ENCODE data around the gene TSPEAR. TPM values are rescaled to one million over a fixed set of nuclear protein-coding genes. Genes with fewer than 3 reads are reported as not detected.

TSPEAR gene
- total RNA-seq = not detected in 2 replicates

DNA sequence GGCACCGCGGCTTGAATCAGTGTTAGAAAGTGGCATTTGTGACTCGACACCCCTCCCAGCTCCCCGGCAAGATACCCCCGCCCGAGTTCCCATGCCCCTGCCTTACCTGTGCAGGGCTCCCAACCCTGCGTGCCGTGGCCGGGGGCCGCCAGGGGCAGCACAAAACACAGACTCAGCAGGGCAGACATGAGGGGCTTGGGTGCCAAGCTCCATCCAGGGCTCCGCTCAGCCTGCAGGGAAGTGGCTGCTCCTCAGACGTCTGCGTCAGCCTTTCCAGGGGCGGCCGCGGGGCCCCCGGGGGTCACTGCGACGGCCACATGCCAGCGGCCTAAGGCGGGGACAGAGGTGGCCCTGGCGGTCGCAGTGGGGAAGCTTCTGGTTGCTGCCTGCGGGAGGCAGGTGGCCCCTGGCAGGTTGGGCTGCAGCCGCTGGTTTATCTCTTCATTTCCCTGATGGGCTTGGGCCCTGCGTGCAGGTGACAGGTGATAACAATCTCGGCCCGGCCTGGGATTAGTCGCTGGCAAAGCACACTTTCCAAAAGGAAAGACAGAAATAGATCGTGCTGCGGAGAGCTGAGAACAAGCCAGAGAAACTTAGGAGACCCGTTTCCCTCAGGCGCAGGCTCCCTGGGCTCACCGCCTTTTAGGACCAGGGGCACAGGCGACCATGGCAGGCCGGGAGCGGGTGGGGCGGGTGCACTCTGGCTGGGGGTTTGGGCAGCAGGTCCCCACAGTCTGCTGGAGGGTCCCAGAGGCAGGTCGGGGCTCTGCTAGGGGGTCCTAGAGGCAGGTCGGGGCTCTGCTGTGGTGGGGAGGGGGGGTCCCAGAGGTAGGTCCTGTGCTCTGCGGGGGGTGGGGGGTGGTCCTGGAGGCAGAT lies at the start of gene TSPEAR:
TSPEAR (minus strand) TSS at position 246 of the 876 bp plus-strand sequence; CDS start at position 188, 58 bp downstream.

DNA sequence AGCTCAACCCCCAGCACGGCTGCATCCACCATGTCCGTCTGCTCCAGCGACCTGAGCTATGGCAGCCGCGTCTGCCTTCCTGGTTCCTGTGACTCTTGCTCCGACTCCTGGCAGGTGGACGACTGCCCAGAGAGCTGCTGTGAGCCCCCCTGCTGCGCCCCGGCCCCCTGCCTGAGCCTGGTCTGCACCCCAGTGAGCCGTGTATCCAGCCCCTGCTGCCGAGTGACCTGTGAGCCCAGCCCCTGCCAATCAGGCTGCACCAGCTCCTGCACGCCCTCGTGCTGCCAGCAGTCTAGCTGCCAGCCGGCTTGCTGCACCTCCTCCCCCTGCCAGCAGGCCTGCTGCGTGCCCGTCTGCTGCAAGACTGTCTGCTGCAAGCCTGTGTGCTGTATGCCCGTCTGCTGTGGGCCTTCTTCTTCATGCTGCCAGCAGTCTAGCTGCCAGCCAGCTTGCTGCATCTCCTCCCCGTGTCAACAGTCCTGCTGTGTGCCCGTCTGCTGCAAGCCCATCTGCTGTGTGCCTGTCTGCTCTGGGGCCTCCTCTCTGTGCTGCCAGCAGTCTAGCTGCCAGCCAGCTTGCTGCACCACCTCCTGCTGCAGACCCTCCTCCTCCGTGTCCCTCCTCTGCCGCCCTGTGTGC lies 14.1 kb downstream of the TSPEAR start, which contains the start of gene KRTAP10-12:
KRTAP10-12 (plus strand) TSS at position 1 of the 639 bp plus-strand sequence; CDS start at position 31, 30 bp downstream.

DNA sequence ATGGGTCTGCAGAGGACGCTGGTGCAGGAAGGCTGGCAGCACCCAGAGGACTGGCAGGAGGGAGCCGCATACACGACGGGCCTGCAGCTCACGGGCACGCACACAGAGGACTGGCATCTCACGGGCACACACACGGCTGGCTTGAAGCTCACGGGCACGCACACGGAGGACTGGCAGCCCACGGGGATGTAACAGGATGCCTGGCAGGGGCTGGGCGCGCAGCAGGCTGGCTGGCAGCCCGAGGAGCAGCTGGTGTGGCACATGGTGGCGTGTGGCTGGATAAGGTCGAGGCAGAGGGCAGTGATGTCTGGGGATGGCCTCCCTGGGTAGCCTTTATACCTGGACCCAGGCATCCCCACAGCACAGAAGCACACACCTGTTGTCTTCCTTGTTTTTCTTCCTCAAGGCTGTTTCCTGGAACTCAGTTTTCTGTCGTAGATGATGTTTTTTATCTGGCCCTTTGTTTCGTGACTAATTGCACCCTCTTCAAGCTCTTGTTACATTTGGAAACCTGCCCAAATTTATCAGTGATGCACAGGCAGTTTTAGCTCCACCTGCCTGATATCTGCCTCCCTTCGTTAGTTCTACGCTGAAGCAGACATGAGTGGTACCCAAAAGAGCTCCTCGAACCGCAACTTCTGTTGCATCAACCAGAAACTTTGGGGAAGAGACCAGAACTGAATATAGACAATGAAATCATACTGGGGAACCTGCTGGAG lies 29.4 kb downstream of the TSPEAR start, which contains the start of gene KRTAP12-1:
KRTAP12-1 (minus strand) TSS at position 303 of the 719 bp plus-strand sequence; CDS start at position 263, 40 bp downstream.

DNA sequence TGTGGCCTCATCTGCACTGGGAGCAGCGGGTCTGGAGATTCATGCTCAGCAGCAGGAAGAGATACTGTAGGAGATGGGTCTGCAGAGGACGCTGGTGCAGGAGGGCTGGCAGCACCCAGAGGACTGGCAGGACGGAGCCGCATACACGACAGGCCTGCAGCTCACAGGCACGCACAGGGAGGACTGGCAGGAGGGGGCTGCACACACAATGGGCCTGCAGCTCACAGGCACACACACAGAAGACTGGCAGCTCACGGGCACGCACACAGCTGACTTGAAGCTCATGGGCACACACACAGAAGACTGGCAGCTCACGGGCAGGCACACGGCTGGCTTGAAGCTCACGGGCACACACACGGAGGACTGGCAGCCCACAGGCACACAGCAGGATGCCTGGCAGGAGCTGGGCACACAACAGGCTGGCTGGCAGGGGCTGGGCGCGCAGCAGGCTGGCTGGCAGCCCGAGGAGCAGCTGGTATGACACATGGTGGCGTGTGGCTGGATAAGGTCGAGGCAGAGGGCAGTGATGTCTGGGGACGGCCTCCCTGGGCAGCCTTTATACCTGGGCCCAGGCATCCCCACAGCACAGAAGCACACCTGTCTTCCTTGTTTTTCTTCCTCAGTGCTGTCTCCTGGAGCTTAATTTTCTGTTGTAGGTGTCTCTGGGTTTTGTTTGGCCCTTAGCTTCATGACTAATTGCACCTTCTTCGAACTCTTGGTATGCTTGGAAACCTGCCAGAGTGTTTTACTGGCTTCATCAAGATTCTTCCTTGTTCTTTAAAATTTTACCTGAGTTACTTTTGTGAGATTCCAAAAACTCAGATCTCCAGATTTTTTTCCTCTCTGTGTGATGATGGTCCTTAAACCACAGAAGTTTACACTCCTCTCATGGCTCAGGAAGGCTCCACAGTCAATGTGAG lies 44.7 kb downstream of the TSPEAR start, which contains the start of gene KRTAP12-2:
KRTAP12-2 (minus strand) TSS at position 527 of the 920 bp plus-strand sequence; CDS start at position 486, 41 bp downstream.

DNA sequence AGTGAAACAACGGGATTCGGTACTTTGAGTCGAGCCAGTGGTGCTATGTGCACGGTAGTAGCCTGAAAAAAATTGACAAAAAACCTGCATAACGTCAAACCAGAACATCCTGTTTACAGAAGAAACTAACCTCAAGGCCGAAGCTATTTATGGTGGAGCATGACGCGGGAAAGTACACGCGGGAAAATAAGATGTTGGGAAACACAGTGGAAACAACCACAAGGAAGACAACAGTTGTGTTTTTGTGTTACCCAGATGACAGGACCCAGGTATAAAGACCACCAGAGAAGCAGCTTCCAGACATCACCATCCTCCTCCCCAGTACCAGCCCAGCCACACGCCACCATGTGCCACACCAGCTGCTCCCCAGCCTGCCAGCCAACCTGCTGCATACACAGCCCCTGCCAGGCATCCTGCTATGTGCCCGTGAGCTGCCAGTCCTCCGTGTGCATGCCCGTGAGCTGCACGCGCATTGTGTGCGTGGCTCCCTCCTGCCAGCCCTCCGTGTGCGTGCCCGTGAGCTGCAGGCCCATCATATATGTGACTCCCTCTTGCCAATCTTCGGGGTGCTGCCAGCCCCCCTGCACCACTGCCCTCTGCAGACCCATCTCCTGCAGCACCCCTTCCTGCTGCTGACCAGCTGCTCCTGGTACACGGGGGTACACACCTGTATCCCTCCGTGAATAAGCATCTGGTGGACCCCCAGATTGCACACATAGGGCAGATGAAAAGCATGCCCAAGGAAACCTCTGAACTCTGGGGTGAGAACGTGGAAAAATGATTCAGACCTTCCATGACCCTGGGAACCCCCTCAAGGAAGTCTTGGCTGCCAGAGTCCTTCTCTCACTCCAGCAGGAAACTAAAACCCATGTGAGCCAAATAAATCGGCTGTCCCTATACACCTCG lies 53.5 kb downstream of the TSPEAR start, which contains the start of gene KRTAP12-3:
KRTAP12-3 (plus strand) TSS at position 298 of the 906 bp plus-strand sequence; CDS start at position 346, 48 bp downstream.

DNA sequence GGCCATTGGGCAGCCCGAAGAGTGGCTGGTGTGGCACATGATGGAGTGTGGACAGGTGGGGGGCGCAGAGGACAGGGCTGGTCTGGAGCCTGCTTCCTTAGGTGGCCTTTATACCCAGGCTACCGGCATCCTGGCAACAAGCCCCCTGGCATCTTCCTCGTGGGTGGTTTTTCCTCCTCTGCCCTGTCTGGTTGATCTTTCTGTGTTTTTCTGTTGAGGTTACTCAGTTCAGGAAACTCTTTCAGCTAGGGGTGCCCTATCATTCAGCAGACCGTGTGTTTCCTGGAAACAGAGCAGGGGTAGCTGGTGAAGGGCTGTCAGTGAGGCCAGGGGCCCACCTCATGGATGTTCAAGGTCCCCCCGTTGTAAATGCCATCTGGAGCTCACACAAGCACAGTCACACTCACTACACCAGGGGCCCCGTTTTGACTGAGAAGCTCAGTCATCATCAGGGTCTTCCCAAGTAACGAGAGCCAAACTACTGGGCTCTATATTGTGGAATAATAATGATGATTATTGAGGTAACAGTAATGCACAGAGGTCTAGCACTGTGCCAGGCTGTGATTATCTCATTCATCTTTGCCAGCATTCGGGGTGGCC lies 56.7 kb downstream of the TSPEAR start, which contains the start of gene KRTAP12-4:
KRTAP12-4 (minus strand) TSS at position 84 of the 600 bp plus-strand sequence; CDS start at position 39, 45 bp downstream.

DNA sequence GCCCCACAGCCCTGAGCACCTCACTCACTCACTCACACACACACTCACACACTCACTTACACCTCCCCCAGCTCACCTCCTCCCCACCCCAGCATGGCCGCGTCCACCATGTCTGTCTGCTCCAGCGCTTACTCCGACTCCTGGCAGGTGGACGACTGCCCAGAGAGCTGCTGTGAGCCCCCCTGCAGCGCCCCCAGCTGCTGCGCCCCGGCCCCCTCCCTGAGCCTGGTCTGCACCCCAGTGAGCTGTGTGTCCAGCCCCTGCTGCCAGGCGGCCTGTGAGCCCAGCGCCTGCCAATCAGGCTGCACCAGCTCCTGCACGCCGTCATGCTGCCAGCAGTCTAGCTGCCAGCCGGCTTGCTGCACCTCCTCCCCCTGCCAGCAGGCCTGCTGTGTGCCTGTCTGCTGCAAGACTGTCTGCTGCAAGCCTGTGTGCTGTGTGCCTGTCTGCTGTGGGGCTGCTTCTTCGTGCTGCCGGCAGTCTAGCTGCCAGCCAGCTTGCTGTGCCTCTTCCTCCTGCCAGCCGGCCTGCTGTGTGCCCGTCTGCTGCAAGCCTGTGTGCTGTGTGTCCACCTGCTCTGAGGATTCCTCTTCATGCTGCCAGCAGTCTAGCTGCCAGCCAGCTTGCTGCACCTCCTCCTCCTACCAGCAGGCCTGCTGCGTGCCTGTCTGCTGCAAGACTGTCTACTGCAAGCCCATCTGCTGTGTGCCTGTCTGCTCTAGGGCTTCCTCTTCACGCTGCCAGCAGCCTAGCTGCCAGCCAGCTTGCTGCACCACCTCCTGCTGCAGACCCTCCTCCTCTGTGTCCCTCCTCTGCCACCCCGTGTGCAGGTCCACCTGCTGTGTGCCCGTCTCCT lies 64.8 kb downstream of the TSPEAR start, which contains the start of gene KRTAP10-11:
KRTAP10-11 (plus strand) TSS at position 49 of the 856 bp plus-strand sequence; CDS start at position 94, 45 bp downstream.

DNA sequence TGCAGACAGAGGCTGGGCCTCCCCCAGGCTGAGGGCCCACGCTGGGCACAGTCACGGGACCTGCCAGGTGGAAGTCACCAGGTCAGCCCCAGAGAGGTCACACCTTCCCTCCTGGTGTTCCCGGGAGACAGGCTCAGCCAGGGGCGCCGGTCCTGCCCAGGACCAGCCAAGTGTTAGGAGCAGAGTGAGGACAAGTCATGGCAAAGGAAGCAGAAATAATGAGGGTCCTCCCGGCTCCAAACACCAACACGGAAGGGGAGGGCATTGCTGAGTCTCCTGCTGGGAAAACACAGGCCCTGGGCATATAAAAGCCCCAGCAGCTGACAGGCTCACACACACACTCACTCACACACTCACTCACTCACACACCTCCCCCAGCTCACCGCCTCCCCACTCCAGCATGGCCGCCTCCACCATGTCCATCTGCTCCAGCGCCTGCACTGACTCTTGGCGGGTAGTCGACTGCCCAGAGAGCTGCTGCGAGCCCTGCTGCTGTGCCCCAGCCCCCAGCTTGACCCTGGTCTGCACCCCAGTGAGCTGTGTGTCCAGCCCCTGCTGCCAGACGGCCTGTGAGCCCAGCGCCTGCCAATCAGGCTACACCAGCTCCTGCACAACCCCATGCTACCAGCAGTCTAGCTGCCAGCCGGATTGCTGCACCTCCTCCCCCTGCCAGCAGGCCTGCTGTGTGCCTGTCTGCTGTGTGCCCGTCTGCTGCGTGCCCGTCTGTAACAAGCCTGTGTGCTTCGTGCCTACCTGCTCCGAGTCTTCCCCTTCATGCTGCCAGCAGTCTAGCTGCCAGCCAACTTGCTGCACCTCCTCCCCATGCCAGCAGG lies 74.1 kb downstream of the TSPEAR start, which contains the start of gene KRTAP10-10:
KRTAP10-10 (plus strand) TSS at position 339 of the 833 bp plus-strand sequence; CDS start at position 401, 62 bp downstream.

DNA sequence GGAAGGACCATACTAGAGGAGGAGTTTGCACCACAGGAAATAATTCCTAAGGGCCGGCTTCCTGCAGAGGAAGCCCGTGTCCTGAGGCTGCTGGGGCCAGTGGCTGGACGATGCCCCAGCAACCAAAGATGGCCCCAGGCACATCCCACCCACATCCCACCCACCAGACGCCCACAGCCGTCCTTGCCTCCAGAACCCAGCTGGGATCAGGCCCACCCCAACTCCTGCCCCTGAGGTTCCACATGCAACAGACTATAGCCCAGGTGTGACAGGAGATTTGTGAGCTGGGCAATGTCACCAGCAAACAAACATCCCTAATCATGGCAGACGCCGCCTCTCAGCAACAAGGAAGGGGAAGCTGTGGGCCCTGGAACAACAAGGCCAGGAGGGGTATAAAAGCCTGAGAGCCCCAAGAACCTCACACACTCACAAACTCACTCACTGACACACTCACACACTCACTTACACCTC lies 84.7 kb downstream of the TSPEAR start, which contains the start of gene KRTAP10-9:
KRTAP10-9 (plus strand) TSS at position 421 of the 471 bp plus-strand sequence. CDS start 79 bp downstream, outside the sequence.

DNA sequence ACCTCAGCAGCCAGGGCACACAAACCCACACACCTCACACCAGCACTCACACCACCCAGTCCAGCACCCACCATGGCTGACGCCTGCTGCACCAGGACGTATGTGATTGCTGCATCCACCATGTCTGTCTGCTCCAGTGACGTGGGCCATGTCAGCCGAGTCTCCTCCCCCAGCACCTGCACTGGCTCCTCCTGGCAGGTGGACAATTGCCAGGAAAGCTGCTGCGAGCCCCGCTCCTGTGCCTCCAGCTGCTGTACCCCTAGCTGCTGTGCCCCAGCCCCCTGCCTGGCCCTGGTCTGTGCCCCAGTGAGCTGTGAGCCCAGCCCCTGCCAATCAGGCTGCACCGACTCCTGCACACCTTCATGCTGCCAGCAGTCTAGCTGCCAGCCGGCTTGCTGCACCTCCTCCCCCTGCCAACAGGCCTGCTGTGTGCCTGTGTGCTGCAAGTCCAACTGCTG lies 99.3 kb downstream of the TSPEAR start, which contains the start of gene KRTAP10-8:
KRTAP10-8 (plus strand) TSS at position 51 of the 458 bp plus-strand sequence; CDS start at position 73, 22 bp downstream.

DNA sequence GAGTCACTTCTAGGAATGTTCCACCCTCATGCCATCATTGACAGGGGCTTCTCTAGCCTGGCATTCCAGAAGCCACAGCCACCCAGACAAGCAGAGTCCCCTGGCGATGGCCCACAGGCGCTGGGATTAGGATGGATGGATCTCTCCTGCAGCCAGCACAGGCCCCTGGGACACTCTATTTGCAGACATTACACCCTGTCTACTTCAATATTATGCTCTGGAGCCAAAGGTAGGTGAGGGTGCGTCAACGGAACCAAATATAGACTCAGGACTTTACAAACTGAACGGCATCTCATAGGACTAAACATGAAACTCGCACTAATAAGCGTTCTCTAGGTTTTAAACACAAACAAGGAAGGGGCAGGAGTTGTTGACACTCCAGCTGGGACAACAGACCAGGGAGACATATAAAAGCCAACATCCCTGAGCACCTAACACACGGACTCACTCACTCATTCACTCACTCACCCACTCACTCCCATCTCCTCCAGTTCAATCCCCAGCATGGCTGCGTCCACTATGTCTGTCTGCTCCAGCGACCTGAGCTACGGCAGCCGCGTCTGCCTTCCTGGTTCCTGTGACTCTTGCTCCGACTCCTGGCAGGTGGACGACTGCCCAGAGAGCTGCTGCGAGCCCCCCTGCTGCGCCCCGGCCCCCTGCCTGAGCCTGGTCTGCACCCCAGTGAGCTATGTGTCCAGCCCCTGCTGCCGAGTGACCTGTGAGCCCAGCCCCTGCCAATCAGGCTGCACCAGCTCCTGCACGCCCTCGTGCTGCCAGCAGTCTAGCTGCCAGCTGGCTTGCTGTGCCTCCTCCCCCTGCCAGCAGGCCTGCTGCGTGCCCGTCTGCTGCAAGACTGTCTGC lies 111.0 kb downstream of the TSPEAR start, which contains the start of gene KRTAP10-7:
KRTAP10-7 (plus strand) TSS at position 480 of the 861 bp plus-strand sequence; CDS start at position 505, 25 bp downstream.

DNA sequence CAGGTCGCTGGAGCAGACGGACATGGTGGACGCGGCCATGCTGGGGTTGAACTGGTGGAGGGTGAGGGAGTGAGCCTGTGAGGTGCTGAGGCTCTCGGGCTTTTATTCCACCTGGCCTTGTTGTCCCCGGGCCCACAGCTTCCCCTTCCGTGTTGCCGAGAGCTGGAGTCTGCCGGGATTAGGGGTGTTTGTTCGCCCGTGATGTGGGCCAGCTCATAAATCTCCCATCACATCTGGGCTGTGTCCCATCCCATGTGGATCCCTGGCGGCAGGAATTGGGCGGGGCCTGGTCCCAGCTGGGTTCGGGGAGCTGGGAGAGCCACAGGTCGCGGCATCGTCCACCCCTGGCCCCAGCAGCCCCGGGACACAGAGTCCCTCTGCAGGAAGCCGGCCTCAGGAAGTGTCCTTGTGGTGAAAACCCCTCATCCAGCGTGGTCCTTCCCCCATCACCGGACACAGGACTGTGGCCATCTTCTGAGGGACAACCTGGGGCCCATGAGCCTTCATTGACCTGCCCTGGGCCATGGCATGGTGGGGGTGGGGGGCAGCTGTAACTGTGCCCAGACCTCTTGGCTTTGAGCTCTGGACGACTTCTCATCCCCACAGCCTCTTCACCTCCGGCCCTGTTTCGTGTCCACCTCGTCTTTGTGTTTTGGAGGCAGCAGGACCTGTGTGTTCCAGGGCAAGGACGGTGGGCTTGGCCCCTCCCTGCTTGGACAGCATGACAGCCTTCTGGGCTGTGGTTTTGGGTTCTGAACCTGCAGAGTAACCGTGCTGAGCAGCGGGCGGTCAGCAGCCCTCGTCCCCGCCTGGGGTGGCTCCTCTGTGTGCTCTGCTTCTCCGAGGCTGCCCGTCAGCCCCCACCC lies 118.7 kb downstream of the TSPEAR start, which contains the start of gene KRTAP10-6:
KRTAP10-6 (minus strand) TSS at position 60 of the 866 bp plus-strand sequence; CDS start at position 39, 21 bp downstream.

DNA sequence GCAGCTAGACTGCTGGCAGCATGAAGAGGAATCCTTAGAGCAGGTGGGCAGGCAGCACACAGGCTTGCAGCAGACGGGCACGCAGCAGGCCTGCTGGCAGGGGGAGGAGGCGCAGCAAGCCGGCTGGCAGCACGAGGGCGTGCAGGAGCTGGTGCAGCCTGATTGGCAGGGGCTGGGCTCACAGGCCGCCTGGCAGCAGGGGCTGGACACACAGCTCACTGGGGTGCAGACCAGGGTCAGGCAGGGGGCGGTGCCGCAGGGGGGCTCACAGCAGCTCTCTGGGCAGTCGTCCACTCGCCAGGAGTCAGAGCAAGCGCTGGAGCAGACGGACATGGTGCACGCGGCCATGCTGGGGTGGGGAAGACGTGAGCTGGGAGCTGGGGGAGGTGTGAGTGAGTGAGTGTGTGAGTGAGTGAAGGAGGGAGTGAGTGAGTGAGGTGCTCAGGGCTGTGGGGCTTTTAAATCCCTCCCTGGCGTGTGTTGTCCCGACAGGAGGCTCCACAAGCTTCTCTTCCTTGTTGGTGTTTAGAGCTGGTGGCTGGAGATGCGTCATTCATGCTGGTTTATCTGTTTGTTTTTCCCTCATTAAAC lies 131.0 kb downstream of the TSPEAR start, which contains the start of gene KRTAP10-5:
KRTAP10-5 (minus strand) TSS at position 374 of the 591 bp plus-strand sequence; CDS start at position 348, 26 bp downstream.

